Urinary bladder (tissue), 4 donors: ENCODE results near the gene HIP1. TPM values are rescaled to one million over a fixed set of nuclear protein-coding genes. Genes with fewer than 3 reads are reported as not detected.
"Not testable (repeated sequence)": the region's sequence is repeated elsewhere in the genome, so short reads cannot be mapped to it uniquely, and the experiment has no call there.

ENCODE experiments used
- DNase-seq: peaks from one replicate; pipeline ENCODE4 v3.0.0-alpha.2; 2015; ENCODE audit errors: extremely low spot score
- H3K27ac ChIP-seq: one replicate; pipeline ENCODE4 v1.5.1; 2013; ENCODE audit warnings: low read depth, mild to moderate bottlenecking, moderate library complexity
- H3K36me3 ChIP-seq: one replicate; pipeline ENCODE4 v1.6.1; 2013; ENCODE audit warnings: mild to moderate bottlenecking, moderate library complexity; ENCODE audit not compliant: insufficient read depth
- H3K4me1 ChIP-seq: one replicate; pipeline ENCODE4 v1.6.1; 2013; ENCODE audit warnings: mild to moderate bottlenecking, moderate library complexity; ENCODE audit not compliant: insufficient read depth
- H3K4me3 ChIP-seq: one replicate; pipeline ENCODE4 v1.5.1; 2013; ENCODE audit warnings: low read depth, low read length
- WGBS: extraction: QIAGEN DNeasy Blood & Tissue Kit; methylation state at CpG from one replicate; pipeline ENCODE4 v1.1.7; 2013; 5-methylcytosine and 5-hydroxymethylcytosine counted together
- polyA plus RNA-seq: library from polyadenylated mRNA; stranded (reverse); fragments of 200-250 nt; gene quantifications from one replicate; pipeline ENCODE4 v1.2.3, GENCODE V29; 2013
- small RNA-seq: library from RNA; depleted of rRNA; stranded (forward); fragments of <200 nt; gene quantifications from one replicate; pipeline ENCODE3, GENCODE V24; 2014
- total RNA-seq: library from RNA; depleted of rRNA; stranded (reverse); fragments of >200 nt; gene quantifications from one replicate; pipeline ENCODE4 v1.2.3, GENCODE V29; 2014
- donor health status: healthy with polysubstance abuse.
- donor health status: healthy.

The HIP1 gene
- total and polyA plus RNA-seq, 2 donors: 15.0 to 17.7 TPM

DNA sequence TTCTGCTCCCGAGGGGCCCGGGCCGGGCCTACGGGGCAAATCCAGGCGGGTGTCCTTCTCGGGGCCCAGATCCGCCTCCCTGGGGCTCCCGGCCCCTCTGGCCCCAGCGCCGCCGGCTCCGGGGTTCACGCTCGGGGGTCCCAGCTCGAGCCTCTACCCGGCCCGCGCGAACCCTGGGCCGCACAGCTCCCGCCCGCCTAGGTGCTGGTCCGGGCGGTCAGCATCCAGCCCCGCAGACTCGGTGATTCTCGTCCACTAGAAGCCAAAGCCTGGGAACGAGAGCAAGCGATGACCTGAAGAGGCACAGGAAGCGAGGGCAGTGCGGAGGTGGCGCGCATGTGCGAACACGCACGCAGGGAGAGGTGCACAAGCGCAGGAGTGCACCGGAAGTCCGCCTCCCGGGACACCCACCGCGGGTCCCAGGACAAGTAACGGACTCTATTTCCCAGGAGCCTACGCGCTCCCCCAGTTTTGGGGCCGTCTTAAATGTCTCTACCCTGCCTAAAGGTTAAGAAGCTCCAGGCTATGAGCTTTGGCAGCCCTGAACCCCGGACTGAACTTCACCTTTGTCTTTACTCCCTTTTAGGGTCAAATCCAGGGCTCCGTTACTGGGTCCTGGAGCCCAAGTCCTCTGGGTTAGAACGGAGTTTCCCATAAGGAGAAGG is 252.6 kb downstream of the HIP1 start, which contains the start of gene POM121C:
POM121C (minus strand) TSS at position 321 of the 665 bp plus-strand sequence. CDS start 44,803 bp downstream, outside the sequence.
- under 1% methylated on average over 49 of the region's 49 CpGs for WGBS
- peak; percentile 81 for DNase-seq

DNA sequence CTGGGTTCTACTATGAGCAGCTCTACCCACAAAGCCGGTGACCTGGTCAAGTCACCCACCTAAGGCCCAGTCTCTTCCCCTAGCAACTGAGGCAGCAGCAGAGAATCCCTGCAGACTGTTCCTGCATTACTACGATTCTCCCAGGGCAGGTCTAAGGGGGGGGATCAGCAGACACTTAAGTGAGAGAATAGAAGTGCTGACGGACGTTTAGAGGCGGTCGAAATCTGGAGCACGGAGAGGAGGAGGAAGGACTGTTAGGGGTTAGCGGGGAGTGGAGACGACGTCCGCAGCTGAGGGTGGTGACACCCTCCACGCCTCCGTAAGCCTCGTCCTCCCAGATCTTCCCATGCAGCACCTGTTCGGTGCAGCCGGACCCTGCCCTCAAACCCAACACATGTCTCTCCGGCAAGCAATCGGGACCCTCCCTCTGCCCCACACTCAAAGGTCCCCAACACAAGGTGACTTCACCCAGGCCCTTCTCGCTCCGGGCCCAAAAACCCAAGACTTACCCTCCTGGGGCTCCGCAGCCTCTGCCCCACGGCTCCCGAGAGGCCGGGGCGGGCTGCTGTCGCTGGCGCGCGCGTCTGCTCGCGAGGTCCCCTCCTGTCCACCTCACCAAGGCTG is 253.3 kb downstream of the HIP1 start:
- not testable (repeated sequence) for H3K4me1 ChIP-seq, H3K27ac ChIP-seq, DNase-seq, H3K36me3 ChIP-seq
- H3K4me3 ChIP-seq: peak overlapping the region; percentile 47
- WGBS: 2% methylated on average over 31 of the region's 32 CpGs

More for the DNA sequence above, 252.6 kb downstream of the HIP1 start, which contains the start of gene POM121C:
- not testable (repeated sequence) for H3K36me3 ChIP-seq, H3K4me1 ChIP-seq
- H3K27ac ChIP-seq: peak within 1 kb of the TSS; percentile 62
- peak within 1 kb of the TSS; percentile 47 for H3K4me3 ChIP-seq

Small RNAs within 50 kb of the gene (small RNA-seq; reads per million reads assigned to genes)
- gene AC211429.1 (not detected), gene RF00019 (not detected)

Other genes starting within 250 kb of the HIP1 start
- not detected for gene SPDYE5, start 246.6 kb downstream of the HIP1 start, total RNA-seq
- gene SPDYE5, start 246.6 kb downstream of the HIP1 start, polyA plus RNA-seq: 0.06 TPM
- gene CCL26, start 33.3 kb upstream of the HIP1 start, total RNA-seq: 1.5 TPM
- 1.1 TPM for gene CCL26, start 33.3 kb upstream of the HIP1 start, polyA plus RNA-seq
- not detected for gene CCL24, start 74.9 kb upstream of the HIP1 start, total RNA-seq
- not detected for gene CCL24, start 74.9 kb upstream of the HIP1 start, polyA plus RNA-seq
- gene RHBDD2, start 140.1 kb upstream of the HIP1 start, total RNA-seq: 10.1 TPM
- 54.1 TPM for gene RHBDD2, start 140.1 kb upstream of the HIP1 start, polyA plus RNA-seq
- gene POR, start 176.2 kb upstream of the HIP1 start, total RNA-seq: 33.2 TPM
- gene POR, start 176.2 kb upstream of the HIP1 start, polyA plus RNA-seq: 103 TPM